ENCODE measurements around the gene EEPD1.

DNA sequence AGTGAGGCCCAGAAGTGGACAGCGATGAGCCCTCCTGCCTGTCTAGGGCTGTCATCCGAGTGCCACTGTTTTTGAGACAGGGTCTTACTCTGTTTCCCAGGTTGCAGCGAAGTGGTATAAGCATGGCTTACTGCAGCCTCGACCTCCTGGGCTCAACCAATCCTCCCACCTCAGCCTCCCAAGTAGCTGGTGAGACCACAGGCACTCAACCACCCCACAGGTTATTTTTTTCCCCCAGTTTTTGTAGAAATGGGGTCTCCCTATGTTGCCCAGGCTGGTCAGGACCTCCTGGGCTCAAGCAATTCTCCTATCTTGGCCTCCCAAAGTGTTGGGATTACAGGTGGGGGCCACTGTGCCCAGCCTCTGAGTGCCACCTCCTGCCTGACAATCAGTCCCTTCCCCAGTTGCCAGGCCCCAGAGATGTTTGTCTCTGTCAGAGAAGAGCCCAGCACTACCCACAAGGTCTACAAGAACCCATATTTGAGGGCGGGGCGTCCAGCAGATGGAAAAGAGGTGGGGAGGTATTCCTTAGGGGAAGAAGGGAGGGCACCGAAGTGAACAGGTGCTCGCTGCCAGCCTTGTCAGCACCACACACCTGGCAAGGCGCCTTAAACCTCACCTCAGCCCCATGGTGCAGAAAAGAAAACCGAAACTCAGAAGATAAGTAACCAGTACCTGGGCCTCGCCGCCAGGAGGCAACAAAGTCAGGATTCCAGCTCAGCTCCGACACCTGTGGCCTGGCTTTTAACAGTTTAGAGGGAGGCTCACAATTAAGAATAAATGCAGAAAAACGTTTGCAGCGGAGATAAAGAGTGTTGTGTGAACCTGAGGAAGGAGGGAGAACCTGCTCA is 159.2 kb downstream of the EEPD1 start:
- TF ChIP-seq NFRKB (IDR thresholded peaks at IDR 0.05) = no peak
- no peak for TF ChIP-seq SP1 (IDR thresholded peaks at IDR 0.05)
- TF ChIP-seq ZNF384 (IDR thresholded peaks at IDR 0.05) = no peak
- TF ChIP-seq BHLHE40 (IDR thresholded peaks at IDR 0.05; ENCODE audit: borderline replicate concordance) = no peak
- TF ChIP-seq ELF4 (IDR thresholded peaks at IDR 0.05) = no peak
- TF ChIP-seq, protein P1, sequence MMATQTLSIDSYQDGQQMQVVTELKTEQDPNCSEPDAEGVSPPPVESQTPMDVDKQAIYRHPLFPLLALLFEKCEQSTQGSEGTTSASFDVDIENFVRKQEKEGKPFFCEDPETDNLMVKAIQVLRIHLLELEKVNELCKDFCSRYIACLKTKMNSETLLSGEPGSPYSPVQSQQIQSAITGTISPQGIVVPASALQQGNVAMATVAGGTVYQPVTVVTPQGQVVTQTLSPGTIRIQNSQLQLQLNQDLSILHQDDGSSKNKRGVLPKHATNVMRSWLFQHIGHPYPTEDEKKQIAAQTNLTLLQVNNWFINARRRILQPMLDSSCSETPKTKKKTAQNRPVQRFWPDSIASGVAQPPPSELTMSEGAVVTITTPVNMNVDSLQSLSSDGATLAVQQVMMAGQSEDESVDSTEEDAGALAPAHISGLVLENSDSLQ (IDR thresholded peaks at IDR 0.05) = no peak
- TF ChIP-seq FOXM1 (IDR thresholded peaks at IDR 0.05; ENCODE audit: borderline replicate concordance) = no peak
- no peak for TF ChIP-seq TARDBP (IDR thresholded peaks at IDR 0.05)
- TF ChIP-seq FOXA1 (IDR thresholded peaks at IDR 0.05) = no peak
- TF ChIP-seq L3MBTL2 (conservative IDR thresholded peaks at IDR 0.05) = no peak
- TF ChIP-seq FOXK2 (IDR thresholded peaks at IDR 0.05) = no peak

All from HEK293T (cell line).